D721Med (cell line): ENCODE measurements around the gene B4GALT2.

Experiments used
- DNase-seq: peaks from one replicate; pipeline ENCODE4 v3.0.0; 2011; ENCODE audit warnings: low spot score; ENCODE audit not compliant: insufficient read length
- FAIRE-seq: peaks from 2 replicates; lab custom pipeline; 2011; peaks lifted over from hg19 to GRCh38; lab: Jason Lieb, UNC
- TF ChIP-seq, protein P1 (sequence below): IDR thresholded peaks from 2 replicates; pipeline ENCODE4 v1.5.1; 2012; ENCODE audit warnings: mild to moderate bottlenecking, control low read depth; ENCODE audit not compliant: insufficient read depth; ENCODE audit errors: missing control alignments

The B4GALT2 gene

DNA sequence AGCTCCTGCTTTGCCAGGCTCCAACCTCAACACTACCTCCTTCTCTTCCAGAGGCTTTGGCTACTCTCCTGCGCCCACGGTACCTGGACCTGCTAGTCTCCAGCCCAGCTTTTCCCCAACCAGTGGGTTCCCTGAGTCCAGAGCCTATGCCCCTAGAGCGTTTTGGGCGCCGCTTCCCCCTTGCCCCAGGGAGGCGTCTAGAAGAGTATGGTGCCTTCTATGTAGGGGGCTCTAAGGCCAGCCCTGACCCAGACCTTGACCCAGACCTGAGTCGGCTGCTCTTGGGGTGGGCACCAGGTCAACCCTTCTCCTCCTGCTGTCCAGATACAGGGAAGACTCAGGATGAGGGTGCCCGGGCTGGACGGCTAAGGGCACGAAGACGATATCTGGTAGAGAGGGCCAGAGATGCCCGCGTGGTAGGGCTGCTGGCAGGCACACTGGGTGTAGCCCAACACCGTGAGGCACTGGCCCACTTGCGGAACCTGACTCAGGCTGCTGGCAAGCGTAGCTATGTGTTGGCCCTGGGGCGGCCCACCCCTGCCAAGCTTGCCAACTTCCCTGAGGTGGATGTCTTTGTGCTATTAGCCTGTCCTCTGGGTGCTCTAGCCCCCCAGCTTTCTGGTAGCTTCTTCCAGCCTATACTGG, 7.6 kb upstream of the B4GALT2 start:
- FAIRE-seq, result no peak
- no peak for DNase-seq
- TF ChIP-seq, protein P1, sequence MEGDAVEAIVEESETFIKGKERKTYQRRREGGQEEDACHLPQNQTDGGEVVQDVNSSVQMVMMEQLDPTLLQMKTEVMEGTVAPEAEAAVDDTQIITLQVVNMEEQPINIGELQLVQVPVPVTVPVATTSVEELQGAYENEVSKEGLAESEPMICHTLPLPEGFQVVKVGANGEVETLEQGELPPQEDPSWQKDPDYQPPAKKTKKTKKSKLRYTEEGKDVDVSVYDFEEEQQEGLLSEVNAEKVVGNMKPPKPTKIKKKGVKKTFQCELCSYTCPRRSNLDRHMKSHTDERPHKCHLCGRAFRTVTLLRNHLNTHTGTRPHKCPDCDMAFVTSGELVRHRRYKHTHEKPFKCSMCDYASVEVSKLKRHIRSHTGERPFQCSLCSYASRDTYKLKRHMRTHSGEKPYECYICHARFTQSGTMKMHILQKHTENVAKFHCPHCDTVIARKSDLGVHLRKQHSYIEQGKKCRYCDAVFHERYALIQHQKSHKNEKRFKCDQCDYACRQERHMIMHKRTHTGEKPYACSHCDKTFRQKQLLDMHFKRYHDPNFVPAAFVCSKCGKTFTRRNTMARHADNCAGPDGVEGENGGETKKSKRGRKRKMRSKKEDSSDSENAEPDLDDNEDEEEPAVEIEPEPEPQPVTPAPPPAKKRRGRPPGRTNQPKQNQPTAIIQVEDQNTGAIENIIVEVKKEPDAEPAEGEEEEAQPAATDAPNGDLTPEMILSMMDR, result no peak

DNA sequence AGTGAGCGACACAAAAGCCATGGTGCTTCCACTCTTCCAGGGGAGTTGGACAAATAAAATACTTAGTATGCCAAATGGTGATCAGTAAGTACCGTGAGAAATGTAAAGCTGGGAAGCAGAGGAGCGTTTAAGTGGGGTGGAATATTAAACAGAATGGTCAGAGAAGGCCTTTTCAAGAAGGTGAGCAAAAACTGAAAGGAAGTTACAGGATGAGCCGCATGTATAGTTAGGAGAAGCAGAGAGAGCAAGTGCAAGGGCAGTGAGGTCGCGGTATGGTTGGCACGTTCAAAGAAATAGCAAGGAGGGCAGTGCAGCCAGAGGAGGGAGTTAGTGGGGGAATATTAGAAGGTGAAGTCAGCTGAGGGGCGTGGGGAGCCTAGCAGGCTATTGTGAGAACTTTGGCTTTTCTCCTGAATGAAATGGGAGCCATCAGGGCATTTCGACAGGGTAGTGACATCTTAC, 5.0 kb upstream of the B4GALT2 start:
- no peak for DNase-seq
- FAIRE-seq, result no peak
- TF ChIP-seq, protein P1, result no peak

DNA sequence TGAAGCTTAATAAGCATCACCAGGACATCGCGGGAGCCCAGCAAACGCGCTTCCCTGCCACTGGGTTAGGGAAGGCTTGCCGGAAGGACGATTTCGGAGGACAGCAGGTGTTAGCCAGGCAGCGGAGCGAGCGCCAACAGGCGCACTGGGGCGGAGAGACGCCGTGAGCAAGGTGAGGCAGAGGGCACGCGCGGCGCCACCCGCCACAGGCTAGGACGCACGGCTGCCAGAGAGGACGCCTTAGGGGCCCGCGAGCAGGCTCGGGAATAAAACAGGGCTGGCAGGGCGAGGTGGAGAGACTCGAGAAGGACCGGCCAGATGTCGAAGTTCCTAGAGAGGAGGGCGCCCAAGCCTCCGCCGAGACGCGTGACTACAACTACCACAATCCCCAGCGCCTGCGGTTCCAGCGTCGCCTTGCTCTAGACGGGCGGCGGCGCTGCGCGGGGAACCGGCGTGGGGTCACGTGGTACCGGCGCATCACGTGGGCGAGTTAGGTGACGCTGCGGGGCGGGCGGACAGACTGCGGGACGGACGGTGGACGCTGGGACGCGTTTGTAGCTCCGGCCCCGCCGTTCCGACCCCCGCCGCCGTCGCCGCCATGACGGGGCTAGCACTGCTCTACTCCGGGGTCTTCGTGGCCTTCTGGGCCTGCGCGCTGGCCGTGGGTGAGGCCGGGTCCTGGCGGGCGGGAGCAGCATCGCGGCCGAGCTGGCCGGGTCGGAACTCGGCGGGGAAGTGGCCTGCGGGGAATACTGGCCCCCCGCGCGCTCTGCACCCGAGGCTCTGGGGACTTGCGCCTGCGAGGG, 4.4 kb upstream of the B4GALT2 start, which contains the start of gene ATP6V0B:
ATP6V0B (plus strand) TSS at position 518 of the 806 bp plus-strand sequence; CDS start at position 599, 81 bp downstream.
- FAIRE-seq (no peak), DNase-seq (peak; percentile 99)
- TF ChIP-seq, protein P1, result peak; percentile 1

DNA sequence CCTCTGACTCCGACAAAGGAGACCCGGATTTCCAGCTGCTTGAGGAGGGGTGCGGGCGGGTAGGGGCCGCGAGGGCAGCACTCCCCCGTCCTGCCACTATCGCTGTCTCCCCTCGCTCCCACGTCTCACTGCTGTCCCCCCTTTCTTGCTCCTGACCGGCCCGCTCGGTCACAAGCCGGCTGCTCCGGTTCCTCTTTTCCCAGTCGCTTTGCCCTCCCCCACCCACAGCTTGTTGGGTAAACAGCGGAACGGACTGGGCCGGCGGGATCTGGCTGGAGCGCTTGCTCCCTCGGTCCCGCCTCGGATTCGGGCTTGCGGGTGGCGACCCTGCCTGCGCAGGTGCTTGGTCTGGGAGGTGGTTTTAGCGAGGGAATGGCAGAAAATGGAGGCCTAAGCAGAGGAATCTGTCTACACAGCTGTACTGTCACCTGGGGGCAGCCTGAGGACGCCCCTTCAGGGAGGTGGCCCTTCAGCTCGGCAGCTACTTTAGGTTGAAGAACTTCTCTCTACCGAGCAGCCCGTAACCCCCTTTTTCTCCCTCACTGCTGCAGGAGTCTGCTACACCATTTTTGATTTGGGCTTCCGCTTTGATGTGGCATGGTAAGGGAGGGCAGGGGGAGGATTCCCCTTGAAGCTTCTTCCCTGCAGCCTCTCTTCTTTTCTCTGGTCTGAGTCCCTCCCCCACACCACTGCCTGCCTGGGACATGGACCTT, 3.6 kb upstream of the B4GALT2 start:
- FAIRE-seq (no peak), DNase-seq (no peak)
- TF ChIP-seq, protein P1, result no peak

DNA sequence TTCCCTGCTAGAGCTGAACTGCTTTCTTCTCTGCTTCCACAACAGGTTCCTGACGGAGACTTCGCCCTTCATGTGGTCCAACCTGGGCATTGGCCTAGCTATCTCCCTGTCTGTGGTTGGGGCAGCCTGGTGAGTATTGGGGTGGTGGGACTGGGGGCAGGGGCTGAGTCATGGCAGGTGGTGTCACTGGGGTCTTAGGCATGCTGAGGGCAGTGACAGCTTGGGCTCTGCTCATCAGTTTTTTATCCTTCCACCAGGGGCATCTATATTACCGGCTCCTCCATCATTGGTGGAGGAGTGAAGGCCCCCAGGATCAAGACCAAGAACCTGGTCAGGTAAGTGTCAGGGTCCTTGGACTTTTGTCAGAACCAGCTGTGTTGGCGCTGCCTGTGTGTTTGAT, 3.0 kb upstream of the B4GALT2 start:
- TF ChIP-seq, protein P1, result no peak
- FAIRE-seq, result no peak

DNA sequence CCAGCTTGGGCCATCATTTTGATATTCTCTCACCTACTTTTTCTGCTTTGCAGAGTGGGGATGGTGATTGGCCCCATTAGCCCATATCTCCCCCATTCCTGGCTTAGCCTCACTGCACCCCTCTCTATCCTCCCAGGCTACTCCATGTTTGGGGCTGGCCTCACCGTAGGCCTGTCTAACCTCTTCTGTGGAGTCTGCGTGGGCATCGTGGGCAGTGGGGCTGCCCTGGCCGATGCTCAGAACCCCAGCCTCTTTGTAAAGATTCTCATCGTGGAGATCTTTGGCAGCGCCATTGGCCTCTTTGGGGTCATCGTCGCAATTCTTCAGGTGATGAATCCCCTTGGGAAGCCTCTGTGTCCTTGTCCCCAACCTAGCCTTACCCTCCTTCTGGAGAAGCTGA, 2.1 kb upstream of the B4GALT2 start:
- no peak for DNase-seq
- TF ChIP-seq, protein P1, result no peak
- FAIRE-seq, result no peak

More for the DNA sequence above, 3.0 kb upstream of the B4GALT2 start:
- DNase-seq, result no peak
